Keratinocyte (primary cell): ENCODE data around the gene DNAJB8.

Experiments
- EZH2 ChIP-seq: IDR thresholded peaks from one replicate; pipeline ENCODE4 v1.6.1; 2012; ENCODE audit warnings: inconsistent platforms, mild to moderate bottlenecking, low read length, moderate library complexity
- TF ChIP-seq, protein P1 (sequence below), 3 experiments: IDR thresholded peaks in 1 of 3; conservative IDR thresholded peaks in 1 of 3; optimal IDR thresholded peaks in 1 of 3; 2 replicates in 2 of 3; 3 replicates in 1 of 3; pipeline versions ENCODE3 to v1.5.1; 2011; ENCODE audit warnings: low read length in 3 of 3, mild to moderate bottlenecking in 3 of 3, moderate library complexity in 2 of 3, control low read depth in 1 of 3, inconsistent platforms in 1 of 3; ENCODE audit not compliant: insufficient read depth in 2 of 3; ENCODE audit errors: extremely low read depth in 1 of 3

DNA sequence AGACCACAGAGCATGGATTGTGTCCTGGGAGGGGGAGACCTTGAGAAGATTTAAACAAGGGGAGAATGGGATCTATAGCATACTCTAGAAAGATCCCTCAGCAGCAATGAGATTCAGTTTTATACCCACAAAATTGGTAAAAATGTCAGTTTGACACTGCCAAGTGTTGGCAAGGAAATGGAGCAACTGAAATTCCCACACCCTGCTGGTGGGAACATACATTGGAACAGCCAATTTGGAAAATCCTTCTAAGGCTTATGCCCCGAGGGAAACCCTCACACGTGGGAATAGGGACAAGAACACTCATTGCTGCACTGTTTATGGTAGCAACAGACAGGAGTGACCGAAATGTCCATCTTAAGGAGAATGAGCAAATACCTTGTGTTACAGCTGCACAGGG lies 5.0 kb upstream of the DNAJB8 start:
- TF ChIP-seq, protein P1, sequence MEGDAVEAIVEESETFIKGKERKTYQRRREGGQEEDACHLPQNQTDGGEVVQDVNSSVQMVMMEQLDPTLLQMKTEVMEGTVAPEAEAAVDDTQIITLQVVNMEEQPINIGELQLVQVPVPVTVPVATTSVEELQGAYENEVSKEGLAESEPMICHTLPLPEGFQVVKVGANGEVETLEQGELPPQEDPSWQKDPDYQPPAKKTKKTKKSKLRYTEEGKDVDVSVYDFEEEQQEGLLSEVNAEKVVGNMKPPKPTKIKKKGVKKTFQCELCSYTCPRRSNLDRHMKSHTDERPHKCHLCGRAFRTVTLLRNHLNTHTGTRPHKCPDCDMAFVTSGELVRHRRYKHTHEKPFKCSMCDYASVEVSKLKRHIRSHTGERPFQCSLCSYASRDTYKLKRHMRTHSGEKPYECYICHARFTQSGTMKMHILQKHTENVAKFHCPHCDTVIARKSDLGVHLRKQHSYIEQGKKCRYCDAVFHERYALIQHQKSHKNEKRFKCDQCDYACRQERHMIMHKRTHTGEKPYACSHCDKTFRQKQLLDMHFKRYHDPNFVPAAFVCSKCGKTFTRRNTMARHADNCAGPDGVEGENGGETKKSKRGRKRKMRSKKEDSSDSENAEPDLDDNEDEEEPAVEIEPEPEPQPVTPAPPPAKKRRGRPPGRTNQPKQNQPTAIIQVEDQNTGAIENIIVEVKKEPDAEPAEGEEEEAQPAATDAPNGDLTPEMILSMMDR (optimal IDR thresholded peaks at IDR 0.05 in 1 of 3, IDR thresholded peaks at IDR 0.05 in 1 of 3, conservative IDR thresholded peaks at IDR 0.05 in 1 of 3; ENCODE audit: extremely low read depth in 1 of 3, insufficient read depth in 2 of 3, low read length in 3 of 3) = no peak
- no peak for TF ChIP-seq EZH2
